H9 (cell line): ENCODE results near the gene VAMP2. TPM values are rescaled to one million over a fixed set of nuclear protein-coding genes. Genes with fewer than 3 reads are reported as not detected.

Source experiments
- DNase-seq: peaks from one replicate; pipeline ENCODE4 v3.0.0-alpha.2; 2017
- H2AFZ ChIP-seq: one replicate; pipeline ENCODE4 v1.6.1; 2013; ENCODE audit warnings: mild to moderate bottlenecking, low read length, control low read depth, moderate library complexity
- H2AK5ac ChIP-seq: 2 replicates; pipeline ENCODE4 v1.6.1; 2013; ENCODE audit warnings: low read length, control low read depth, mixed read lengths; ENCODE audit not compliant: insufficient read length
- H2BK120ac ChIP-seq: one replicate; pipeline ENCODE4 v1.6.1; 2013; ENCODE audit warnings: low read depth, mild to moderate bottlenecking, low read length, control low read depth, inconsistent platforms; ENCODE audit not compliant: poor library complexity, severe bottlenecking
- H2BK12ac ChIP-seq: 2 replicates; pipeline ENCODE4 v1.6.1; 2013; ENCODE audit warnings: low read length, control low read depth, mixed read lengths, low read depth; ENCODE audit not compliant: insufficient read length
- H2BK15ac ChIP-seq: 2 replicates; pipeline ENCODE4 v1.6.1; 2013; ENCODE audit warnings: low read depth, low read length, control low read depth
- H2BK20ac ChIP-seq: one replicate; pipeline ENCODE4 v1.6.1; 2013; ENCODE audit warnings: low read depth, mild to moderate bottlenecking, low read length, control low read depth, inconsistent platforms; ENCODE audit not compliant: poor library complexity, severe bottlenecking
- H2BK5ac ChIP-seq: 2 replicates; pipeline ENCODE4 v1.6.1; 2013; ENCODE audit warnings: low read length, control low read depth, mixed read lengths; ENCODE audit not compliant: insufficient read length
- H3K14ac ChIP-seq: 2 replicates; pipeline ENCODE4 v1.6.1; 2013; ENCODE audit warnings: low read length, control low read depth; ENCODE audit not compliant: insufficient read depth
- H3K18ac ChIP-seq: 2 replicates; pipeline ENCODE4 v1.6.1; 2013; ENCODE audit warnings: low read depth, mild to moderate bottlenecking, mixed read lengths, low read length, control low read depth; ENCODE audit not compliant: insufficient read length
- H3K23ac ChIP-seq: 2 replicates; pipeline ENCODE4 v1.6.1; 2013; ENCODE audit warnings: low read length, control low read depth, mixed read lengths, low read depth; ENCODE audit not compliant: insufficient read length
- H3K23me2 ChIP-seq: 2 replicates; pipeline ENCODE4 v1.6.1; 2013; ENCODE audit warnings: low read depth, mild to moderate bottlenecking, mixed read lengths, low read length, control low read depth; ENCODE audit not compliant: insufficient read length, poor library complexity, severe bottlenecking
- H3K27ac ChIP-seq: 2 replicates; pipeline ENCODE4 v1.5.1; 2013; ENCODE audit warnings: low read length, control low read depth, mixed read lengths, low read depth; ENCODE audit not compliant: insufficient read length
- H3K27me3 ChIP-seq: 2 replicates; pipeline ENCODE4 v1.6.1; 2013; ENCODE audit warnings: low read length, control low read depth, inconsistent platforms; ENCODE audit not compliant: insufficient read depth
- H3K4ac ChIP-seq: 2 replicates; pipeline ENCODE4 v1.6.1; 2013; ENCODE audit warnings: low read depth, mild to moderate bottlenecking, control low read depth, inconsistent platforms, low read length, moderate library complexity
- H3K4me1 ChIP-seq: 2 replicates; pipeline ENCODE4 v1.6.1; 2013; ENCODE audit warnings: low read length, control low read depth, inconsistent platforms; ENCODE audit not compliant: insufficient read depth
- H3K4me2 ChIP-seq: 2 replicates; pipeline ENCODE4 v1.6.1; 2013; ENCODE audit warnings: low read length, control low read depth, mixed read lengths; ENCODE audit not compliant: insufficient read length, insufficient read depth
- H3K56ac ChIP-seq: 2 replicates; pipeline ENCODE4 v1.6.1; 2013; ENCODE audit warnings: low read depth, mild to moderate bottlenecking, mixed read lengths, low read length, control low read depth; ENCODE audit not compliant: insufficient read length
- H3K79me1 ChIP-seq: 2 replicates; pipeline ENCODE4 v1.6.1; 2013; ENCODE audit warnings: low read depth, mild to moderate bottlenecking, moderate library complexity, low read length, control low read depth, inconsistent platforms; ENCODE audit not compliant: insufficient read depth, poor library complexity, severe bottlenecking
- H3K79me2 ChIP-seq: 2 replicates; pipeline ENCODE4 v1.6.1; 2013; ENCODE audit warnings: low read length, control low read depth, inconsistent platforms; ENCODE audit not compliant: insufficient read depth
- H3K9ac ChIP-seq: 2 replicates; pipeline ENCODE4 v1.6.1; 2013; ENCODE audit warnings: low read length, control low read depth, mixed read lengths; ENCODE audit not compliant: insufficient read length; ENCODE audit errors: extremely low read depth
- H3K9me3 ChIP-seq: one replicate; pipeline ENCODE4 v1.6.1; 2013; ENCODE audit warnings: low read depth, low read length, inconsistent platforms; ENCODE audit not compliant: control insufficient read depth
- H3T11ph ChIP-seq: one replicate; pipeline ENCODE4 v1.6.1; 2013; ENCODE audit warnings: mild to moderate bottlenecking, low read length, control low read depth, inconsistent platforms
- H4K20me1 ChIP-seq: one replicate; pipeline ENCODE4 v1.6.1; 2013; ENCODE audit not compliant: control insufficient read depth, insufficient read length, insufficient read depth
- H4K5ac ChIP-seq: 2 replicates; pipeline ENCODE4 v1.6.1; 2013; ENCODE audit warnings: low read depth, mild to moderate bottlenecking, mixed read lengths, low read length, control low read depth; ENCODE audit not compliant: insufficient read length
- H4K8ac ChIP-seq: replicated peaks from 2 replicates; pipeline ENCODE4 v1.6.1; 2013; ENCODE audit warnings: low read length, control low read depth, mixed read lengths, low read depth; ENCODE audit not compliant: insufficient read length
- H4K91ac ChIP-seq: 2 replicates; pipeline ENCODE4 v1.6.1; 2013; ENCODE audit warnings: low read depth, mild to moderate bottlenecking, moderate library complexity, mixed read lengths, low read length, control low read depth; ENCODE audit not compliant: insufficient read length
- H3K27ac Mint-ChIP-seq, 3 experiments: 2 replicates in 2 of 3; 3 replicates in 1 of 3; pipeline ENCODE4 v1.8.0; 2020 to 2021; ENCODE audit warnings: mixed read lengths in 3 of 3, mild to moderate bottlenecking in 1 of 3, moderate library complexity in 1 of 3
- H3K27me3 Mint-ChIP-seq: 2 replicates; pipeline ENCODE4 v1.8.0; 2021; ENCODE audit warnings: low read depth, mild to moderate bottlenecking, moderate library complexity, mixed read lengths
- H3K36me3 Mint-ChIP-seq, 3 experiments: 2 replicates in 2 of 3; 3 replicates in 1 of 3; pipeline ENCODE4 v1.8.0; 2020 to 2021; ENCODE audit warnings: low read depth in 3 of 3, mixed read lengths in 3 of 3; ENCODE audit not compliant: insufficient read depth in 1 of 3
- H3K4me1 Mint-ChIP-seq, 2 experiments: 2 replicates each; pipeline ENCODE4 v1.8.0; 2020; ENCODE audit warnings: mixed read lengths in 2 of 2
- H3K4me3 Mint-ChIP-seq, 2 experiments: 2 replicates in 1 of 2; 3 replicates in 1 of 2; pipeline ENCODE4 v1.8.0; 2020 to 2021; ENCODE audit warnings: mild to moderate bottlenecking in 2 of 2, mixed read lengths in 2 of 2, moderate library complexity in 1 of 2
- H3K9me3 Mint-ChIP-seq, 2 experiments: 2 replicates in 1 of 2; 3 replicates in 1 of 2; pipeline ENCODE4 v1.8.0; 2020; ENCODE audit warnings: mild to moderate bottlenecking in 2 of 2, mixed read lengths in 2 of 2, moderate library complexity in 1 of 2
- CTCF ChIP-seq: fragments of 200-600 bp; sonication (generic); conservative IDR thresholded peaks from 3 replicates; pipeline ENCODE4 v1.8.0; 2021; ENCODE audit warnings: antibody characterized with exemption, mild to moderate bottlenecking
- WGBS: extraction: QIAGEN DNeasy Blood & Tissue Kit; methylation state at CpG from one replicate; pipeline ENCODE4 v1.1.7; 2013; ENCODE audit warnings: missing lambda C conversion rate, low lambda C conversion rate, mixed read lengths; ENCODE audit not compliant: insufficient read length; ENCODE audit errors: extremely low coverage; 5-methylcytosine and 5-hydroxymethylcytosine counted together
- total RNA-seq: library from RNA; stranded (reverse); gene quantifications from 2 replicates; pipeline ENCODE4 v1.2.1, GENCODE V29; 2021

Gene VAMP2
- total RNA-seq, 1 experiment from 2014 or later, result 22.8 TPM

GRCh38 chr17:8187517-8188262 is 24.9 kb upstream of the VAMP2 start:
- H2BK120ac ChIP-seq, result no peak overlapping the region
- H2BK20ac ChIP-seq, result no peak overlapping the region
- no peak overlapping the region for H2BK5ac ChIP-seq
- no peak overlapping the region for H2AK5ac ChIP-seq
- H4K91ac ChIP-seq, result no peak overlapping the region
- no peak overlapping the region for H4K5ac ChIP-seq
- Mint-ChIP-seq H3K4me3 (no peak overlapping the region), H3K9me3 (no peaks in the 10 kb centered on the region), H3K36me3 (no peaks in the 10 kb centered on the region), H3K27ac (0 out of 7 replicates have a peak overlapping the region, but pooled peaks of 1 of the 3 experiments have one; percentile 56), H3K4me1 (peaks cover 12 to 14% of the 10 kb centered on the region in 2 experiments), H3K27me3 (peaks cover 9% of the 10 kb centered on the region)
- H3T11ph ChIP-seq, result no peak overlapping the region
- H2BK12ac ChIP-seq, result no peak overlapping the region
- H3K27ac ChIP-seq, result peak overlapping the region; percentile 50
- H3K23me2 ChIP-seq, result peaks cover 19% of the 10 kb centered on the region
- no CpG with 5 or more reads among the region's 25 CpGs for WGBS
- H3K14ac ChIP-seq, result no peak overlapping the region
- H3K18ac ChIP-seq, result no peak overlapping the region
- H3K23ac ChIP-seq, result no peak overlapping the region
- no peaks in the 10 kb centered on the region for H3K9me3 ChIP-seq
- H2AFZ ChIP-seq, result no peak overlapping the region
- no peak overlapping the region for H3K4ac ChIP-seq
- H4K20me1 ChIP-seq, result peaks cover 3% of the 10 kb centered on the region
- DNase-seq, result peak; percentile 98
- no peaks in the 10 kb centered on the region for H3K79me1 ChIP-seq
- no peak for TF ChIP-seq CTCF
- H3K56ac ChIP-seq, result no peak overlapping the region
- no peak overlapping the region for H2BK15ac ChIP-seq
- no peak overlapping the region for H4K8ac ChIP-seq
- H3K79me2 ChIP-seq, result no peaks in the 10 kb centered on the region
- peak overlapping the region; percentile 81 for H3K9ac ChIP-seq
- peak overlapping the region; percentile 99 for H3K4me2 ChIP-seq
- H3K27me3 ChIP-seq, result peaks cover 2% of the 10 kb centered on the region; the same call in 1 of the 2 replicates
- H3K4me1 ChIP-seq, result peaks cover 9% of the 10 kb centered on the region; the same call in 1 of the 2 replicates
